ENCODE data around the gene MAML2.

- TF ChIP-seq, protein P1, sequence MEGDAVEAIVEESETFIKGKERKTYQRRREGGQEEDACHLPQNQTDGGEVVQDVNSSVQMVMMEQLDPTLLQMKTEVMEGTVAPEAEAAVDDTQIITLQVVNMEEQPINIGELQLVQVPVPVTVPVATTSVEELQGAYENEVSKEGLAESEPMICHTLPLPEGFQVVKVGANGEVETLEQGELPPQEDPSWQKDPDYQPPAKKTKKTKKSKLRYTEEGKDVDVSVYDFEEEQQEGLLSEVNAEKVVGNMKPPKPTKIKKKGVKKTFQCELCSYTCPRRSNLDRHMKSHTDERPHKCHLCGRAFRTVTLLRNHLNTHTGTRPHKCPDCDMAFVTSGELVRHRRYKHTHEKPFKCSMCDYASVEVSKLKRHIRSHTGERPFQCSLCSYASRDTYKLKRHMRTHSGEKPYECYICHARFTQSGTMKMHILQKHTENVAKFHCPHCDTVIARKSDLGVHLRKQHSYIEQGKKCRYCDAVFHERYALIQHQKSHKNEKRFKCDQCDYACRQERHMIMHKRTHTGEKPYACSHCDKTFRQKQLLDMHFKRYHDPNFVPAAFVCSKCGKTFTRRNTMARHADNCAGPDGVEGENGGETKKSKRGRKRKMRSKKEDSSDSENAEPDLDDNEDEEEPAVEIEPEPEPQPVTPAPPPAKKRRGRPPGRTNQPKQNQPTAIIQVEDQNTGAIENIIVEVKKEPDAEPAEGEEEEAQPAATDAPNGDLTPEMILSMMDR (IDR thresholded peaks at IDR 0.05; ENCODE audit: low read length) = no peak
- TF ChIP-seq EZH2phosphoT487 (IDR thresholded peaks at IDR 0.05; ENCODE audit: low read length) = no peak
- no peak for TF ChIP-seq EZH2 (optimal IDR thresholded peaks at IDR 0.05; ENCODE audit: low read depth, low read length)
Measured at GRCh38 chr11:96073536-96073935, 269.5 kb downstream of the MAML2 start.

Measured in MM.1S (cell line).